NCI-H1417 (cell line): ENCODE data around the gene LRRC47.
"Not testable (repeated sequence)": the region's sequence is repeated elsewhere in the genome, so short reads cannot be mapped to it uniquely, and the experiment has no call there.

Experiments
- DNase-seq, 3 experiments: peaks; one replicate each; lab custom pipeline; 2025; lab: John Stamatoyannopoulos, UW

Gene LRRC47

GRCh38 chr1:3748316-3748900, 47.9 kb downstream of the LRRC47 start:
- not testable (repeated sequence) for DNase-seq

GRCh38 chr1:3747903-3748302, 48.4 kb downstream of the LRRC47 start:
- peak in 1 of 3 experiments; percentile 22 for DNase-seq

GRCh38 chr1:3747522-3747848, 48.8 kb downstream of the LRRC47 start:
- DNase-seq, result no peak

- DNase-seq, result peak in 2 of 3 experiments; percentile 88 to 91
These were observed 49.3 kb downstream of the LRRC47 start for GRCh38 chr1:3746830-3747521.

- DNase-seq, result peak in 2 of 3 experiments; percentile 41 to 50
These were observed 49.9 kb downstream of the LRRC47 start for GRCh38 chr1:3746389-3746829.

GRCh38 chr1:3745590-3746381, 50.5 kb downstream of the LRRC47 start:
- no peak for DNase-seq

- DNase-seq, result no peak
These were observed 51.2 kb downstream of the LRRC47 start for GRCh38 chr1:3745071-3745470.

- DNase-seq, result no peak
These were observed 51.7 kb downstream of the LRRC47 start for GRCh38 chr1:3744646-3745045.

- DNase-seq, result no peak
These were observed 52.5 kb downstream of the LRRC47 start for GRCh38 chr1:3743826-3744225.

- DNase-seq, result no peak
These were observed 52.9 kb downstream of the LRRC47 start for GRCh38 chr1:3743421-3743820.

GRCh38 chr1:3742439-3743298, 53.6 kb downstream of the LRRC47 start:
- DNase-seq, result no peak

- DNase-seq, result no peak
These were observed 54.5 kb downstream of the LRRC47 start for GRCh38 chr1:3741566-3742438.

GRCh38 chr1:3740752-3741151, 55.5 kb downstream of the LRRC47 start:
- DNase-seq, result no peak

GRCh38 chr1:3740042-3740441, 56.3 kb downstream of the LRRC47 start:
- no peak for DNase-seq

GRCh38 chr1:3738943-3739342, 57.4 kb downstream of the LRRC47 start:
- no peak for DNase-seq

- no peak for DNase-seq
These were observed 59.6 kb downstream of the LRRC47 start for GRCh38 chr1:3736708-3737107.

GRCh38 chr1:3736131-3736561, 60.2 kb downstream of the LRRC47 start:
- DNase-seq, result no peak

GRCh38 chr1:3735688-3736087, 60.6 kb downstream of the LRRC47 start:
- no peak for DNase-seq

- no peak for DNase-seq
These were observed 61.1 kb downstream of the LRRC47 start for GRCh38 chr1:3735027-3735681.

GRCh38 chr1:3734602-3735001, 61.7 kb downstream of the LRRC47 start:
- DNase-seq, result no peak
